Glutamatergic neuron (in vitro differentiated cells): ENCODE measurements around the gene AKNA. TPM values are rescaled to one million over a fixed set of nuclear protein-coding genes. Genes with fewer than 3 reads are reported as not detected.

Experiments
- DNase-seq: peaks from one replicate; pipeline ENCODE4 v3.0.0; 2022
- H3K27ac Mint-ChIP-seq: one replicate; pipeline ENCODE4 v1.8.0; 2020; ENCODE audit warnings: mild to moderate bottlenecking, mixed read lengths, inconsistent platforms; ENCODE audit not compliant: unreplicated experiment
- H3K27me3 Mint-ChIP-seq: one replicate; pipeline ENCODE4 v1.8.0; 2020; ENCODE audit warnings: mild to moderate bottlenecking, moderate library complexity, mixed read lengths, inconsistent platforms; ENCODE audit not compliant: unreplicated experiment
- H3K36me3 Mint-ChIP-seq: one replicate; pipeline ENCODE4 v1.8.0; 2020; ENCODE audit warnings: mild to moderate bottlenecking, mixed read lengths, inconsistent platforms; ENCODE audit not compliant: unreplicated experiment
- H3K4me1 Mint-ChIP-seq: one replicate; pipeline ENCODE4 v1.8.0; 2020; ENCODE audit warnings: mild to moderate bottlenecking, low read depth, mixed read lengths, inconsistent platforms; ENCODE audit not compliant: unreplicated experiment
- H3K4me3 Mint-ChIP-seq: one replicate; pipeline ENCODE4 v1.8.0; 2020; ENCODE audit warnings: mild to moderate bottlenecking, mixed read lengths, inconsistent platforms; ENCODE audit not compliant: unreplicated experiment
- H3K9me3 Mint-ChIP-seq: one replicate; pipeline ENCODE4 v1.8.0; 2020; ENCODE audit warnings: mild to moderate bottlenecking, moderate library complexity, mixed read lengths, inconsistent platforms; ENCODE audit not compliant: unreplicated experiment
- CTCF ChIP-seq: fragments of 200-600 bp; sonication (generic); IDR thresholded peaks from one replicate; pipeline ENCODE4 v1.5.0; 2021; ENCODE audit not compliant: partially characterized antibody, unreplicated experiment
- total RNA-seq: library from RNA; stranded (reverse); fragmentation: NEBNext Ultra II Directional; extraction: Animal tissue kit (Norgen Biotek cat#: 25700); gene quantifications from one replicate; pipeline ENCODE4 v1.2.1, GENCODE V29; 2021; ENCODE audit not compliant: unreplicated experiment

Gene AKNA
- total RNA-seq, 1 donor from 2014 or later: 32.6 TPM

- no peak for TF ChIP-seq CTCF
- no peak for DNase-seq
- H3K4me3 Mint-ChIP-seq: no peak overlapping the region
- peaks cover 2% of the 10 kb centered on the region for H3K9me3 Mint-ChIP-seq
- no peak overlapping the region for H3K27ac Mint-ChIP-seq
- peaks cover 4% of the 10 kb centered on the region for H3K27me3 Mint-ChIP-seq
- no peaks in the 10 kb centered on the region for H3K36me3 Mint-ChIP-seq
- peaks cover 6% of the 10 kb centered on the region for H3K4me1 Mint-ChIP-seq
Observed at GRCh38 chr9:114316605-114317230, 71.1 kb downstream of the AKNA start.

GRCh38 chr9:114315723-114316363, 71.9 kb downstream of the AKNA start:
- no peak for TF ChIP-seq CTCF
- Mint-ChIP-seq H3K27ac (no peak overlapping the region), H3K9me3 (peaks cover 2% of the 10 kb centered on the region), H3K27me3 (peaks cover 4% of the 10 kb centered on the region), H3K36me3 (no peaks in the 10 kb centered on the region), H3K4me3 (no peak overlapping the region), H3K4me1 (peaks cover 6% of the 10 kb centered on the region)
- DNase-seq: no peak

GRCh38 chr9:114314881-114315722, 72.7 kb downstream of the AKNA start:
- H3K4me1 Mint-ChIP-seq: peaks cover 9% of the 10 kb centered on the region
- H3K27ac Mint-ChIP-seq: no peak overlapping the region
- H3K4me3 Mint-ChIP-seq: no peak overlapping the region

GRCh38 chr9:114314256-114314867, 73.4 kb downstream of the AKNA start:
- Mint-ChIP-seq H3K9me3 (peaks cover 2% of the 10 kb centered on the region), H3K4me1 (peaks cover 9% of the 10 kb centered on the region), H3K4me3 (no peak overlapping the region), H3K27me3 (peaks cover 5% of the 10 kb centered on the region), H3K36me3 (no peaks in the 10 kb centered on the region), H3K27ac (no peak overlapping the region)
- TF ChIP-seq CTCF: no peak
- no peak for DNase-seq

More at GRCh38 chr9:114314881-114315722, 72.7 kb downstream of the AKNA start:
- peaks cover 2% of the 10 kb centered on the region for H3K9me3 Mint-ChIP-seq
- no peaks in the 10 kb centered on the region for H3K36me3 Mint-ChIP-seq
- no peak for TF ChIP-seq CTCF
- no peak for DNase-seq
- peaks cover 5% of the 10 kb centered on the region for H3K27me3 Mint-ChIP-seq
